Glutamatergic neuron (in vitro differentiated cells): Measurements from ENCODE around the gene TTLL13. TPM values are rescaled to one million over a fixed set of nuclear protein-coding genes. Genes with fewer than 3 reads are reported as not detected.
A peak's percentile ranks its signal among the peaks of the same experiment; 100 is the strongest.

ENCODE experiments used
- DNase-seq: peaks from one replicate; pipeline ENCODE4 v3.0.0; 2022
- H3K27ac Mint-ChIP-seq: one replicate; pipeline ENCODE4 v1.8.0; 2020; ENCODE audit warnings: mild to moderate bottlenecking, mixed read lengths, inconsistent platforms; ENCODE audit not compliant: unreplicated experiment
- H3K27me3 Mint-ChIP-seq: one replicate; pipeline ENCODE4 v1.8.0; 2020; ENCODE audit warnings: mild to moderate bottlenecking, moderate library complexity, mixed read lengths, inconsistent platforms; ENCODE audit not compliant: unreplicated experiment
- H3K36me3 Mint-ChIP-seq: one replicate; pipeline ENCODE4 v1.8.0; 2020; ENCODE audit warnings: mild to moderate bottlenecking, mixed read lengths, inconsistent platforms; ENCODE audit not compliant: unreplicated experiment
- H3K4me1 Mint-ChIP-seq: one replicate; pipeline ENCODE4 v1.8.0; 2020; ENCODE audit warnings: mild to moderate bottlenecking, low read depth, mixed read lengths, inconsistent platforms; ENCODE audit not compliant: unreplicated experiment
- H3K4me3 Mint-ChIP-seq: one replicate; pipeline ENCODE4 v1.8.0; 2020; ENCODE audit warnings: mild to moderate bottlenecking, mixed read lengths, inconsistent platforms; ENCODE audit not compliant: unreplicated experiment
- H3K9me3 Mint-ChIP-seq: one replicate; pipeline ENCODE4 v1.8.0; 2020; ENCODE audit warnings: mild to moderate bottlenecking, moderate library complexity, mixed read lengths, inconsistent platforms; ENCODE audit not compliant: unreplicated experiment
- CTCF ChIP-seq: fragments of 200-600 bp; sonication (generic); IDR thresholded peaks from one replicate; pipeline ENCODE4 v1.5.0; 2021; ENCODE audit not compliant: partially characterized antibody, unreplicated experiment
- total RNA-seq: library from RNA; stranded (reverse); fragmentation: NEBNext Ultra II Directional; extraction: Animal tissue kit (Norgen Biotek cat#: 25700); gene quantifications from one replicate; pipeline ENCODE4 v1.2.1, GENCODE V29; 2021; ENCODE audit not compliant: unreplicated experiment

TTLL13 gene
- total RNA-seq, 1 donor from 2014 or later: not detected

GRCh38 chr15:90306560-90306959, 57.2 kb downstream of the TTLL13 start:
- Mint-ChIP-seq H3K9me3 (peaks cover 1% of the 10 kb centered on the region), H3K27me3 (no peaks in the 10 kb centered on the region), H3K4me1 (peaks cover 8% of the 10 kb centered on the region), H3K36me3 (no peaks in the 10 kb centered on the region), H3K27ac (peak overlapping the region; percentile 2), H3K4me3 (no peak overlapping the region)
- no peak for TF ChIP-seq CTCF
- DNase-seq: no peak

DNA sequence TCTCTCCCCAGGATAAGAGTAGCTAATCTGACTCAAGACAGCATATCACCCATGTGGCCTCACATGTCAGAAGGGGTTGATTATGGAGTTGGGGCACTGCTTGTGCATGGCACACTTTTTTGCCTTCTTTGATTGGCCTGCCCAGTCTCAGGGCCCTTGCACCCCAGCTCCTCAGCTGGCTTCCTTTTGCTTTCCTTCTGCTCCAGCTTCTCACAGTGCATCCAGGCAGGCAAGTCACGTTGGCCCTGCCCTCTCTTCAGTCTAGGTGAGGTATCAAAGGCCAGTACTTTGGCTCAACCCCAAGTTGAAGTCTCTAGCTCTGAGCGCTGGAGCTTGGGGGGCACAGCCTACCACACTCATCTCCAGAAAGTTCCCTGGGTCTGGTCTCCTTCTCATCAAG, 58.3 kb downstream of the TTLL13 start:
- H3K27me3 Mint-ChIP-seq: no peaks in the 10 kb centered on the region
- peaks cover 8% of the 10 kb centered on the region for H3K4me1 Mint-ChIP-seq
- H3K9me3 Mint-ChIP-seq: peaks cover 1% of the 10 kb centered on the region
- no peak overlapping the region for H3K4me3 Mint-ChIP-seq
- no peak for TF ChIP-seq CTCF
- no peak overlapping the region for H3K27ac Mint-ChIP-seq
- no peaks in the 10 kb centered on the region for H3K36me3 Mint-ChIP-seq
- no peak for DNase-seq

GRCh38 chr15:90309020-90309419, 59.7 kb downstream of the TTLL13 start:
- Mint-ChIP-seq H3K9me3 (peaks cover 1% of the 10 kb centered on the region), H3K27me3 (no peaks in the 10 kb centered on the region), H3K27ac (no peak overlapping the region), H3K4me1 (peaks cover 8% of the 10 kb centered on the region), H3K4me3 (no peak overlapping the region), H3K36me3 (no peaks in the 10 kb centered on the region)
- TF ChIP-seq CTCF: no peak
- DNase-seq: no peak

Other genes with a start within 250 kb of the TTLL13 start
- gene ZNF710, start 248.2 kb upstream of the TTLL13 start, total RNA-seq: 25.2 TPM
- 149 TPM for gene IDH2, start 147.1 kb upstream of the TTLL13 start, total RNA-seq
- 31.8 TPM for gene SEMA4B, start 48.2 kb upstream of the TTLL13 start, total RNA-seq
- gene CIB1, start 15.6 kb upstream of the TTLL13 start, total RNA-seq: 8.0 TPM
- gene GDPGP1, start 15.3 kb upstream of the TTLL13 start, total RNA-seq: 7.4 TPM
- 156 TPM for gene NGRN, start 16.1 kb downstream of the TTLL13 start, total RNA-seq
- gene ZNF774, start 102.7 kb downstream of the TTLL13 start, total RNA-seq: 6.7 TPM
- 61.1 TPM for gene IQGAP1, start 138.7 kb downstream of the TTLL13 start, total RNA-seq